Measurements from ENCODE around the gene BIN1. TPM values are rescaled to one million over a fixed set of nuclear protein-coding genes. Genes with fewer than 3 reads are reported as not detected.

The BIN1 gene
- total and polyA plus RNA-seq, 8 donors = 13.3 to 21.3 (median 16.2) TPM

DNA sequence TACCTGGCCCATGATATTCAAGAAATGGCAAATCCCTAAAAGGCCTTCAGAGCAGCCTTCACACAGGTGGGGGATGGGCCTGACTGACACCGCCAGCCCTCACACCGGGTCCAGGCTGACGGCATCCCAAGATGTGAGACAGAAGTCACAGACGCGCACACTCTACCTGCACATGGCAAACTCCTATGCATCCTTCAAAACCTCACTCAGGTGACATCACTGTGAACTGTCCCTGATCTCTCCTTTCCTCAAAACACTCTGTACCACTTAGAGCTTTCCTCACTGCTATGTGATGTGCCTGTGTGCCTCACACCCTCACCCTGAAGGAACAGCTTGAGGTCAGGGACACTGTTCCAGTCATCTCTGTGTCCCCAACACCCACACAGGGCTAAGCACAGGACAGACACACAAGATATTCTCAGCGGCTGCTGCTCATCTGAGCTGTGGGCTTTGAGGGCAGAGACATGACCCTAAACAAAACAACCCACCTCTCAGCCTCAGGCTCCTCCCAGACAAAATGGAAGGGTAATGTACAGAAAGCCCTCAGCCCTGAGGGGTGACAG lies 27.5 kb downstream of the BIN1 start:
- intact Hi-C loops (cut with DNase I) = no loop called here
- no peak for TF ChIP-seq CTCF (IDR thresholded peaks at IDR 0.05)
- ATAC-seq (no peak), DNase-seq (no peak), FAIRE-seq (no peak)
- Histone ChIP-seq H3K27me3 (no peaks in the 10 kb centered on the region), H3K27ac (no peak overlapping the region), H3K4me3 (no peak overlapping the region), H3K9me3 (no peaks in the 10 kb centered on the region), H3K36me3 (no peaks in the 10 kb centered on the region), H3K4me1 (no peaks in the 10 kb centered on the region)
- WGBS, 2 donors = 89 to 93% methylated on average over 6 of the region's 6 CpGs

DNA sequence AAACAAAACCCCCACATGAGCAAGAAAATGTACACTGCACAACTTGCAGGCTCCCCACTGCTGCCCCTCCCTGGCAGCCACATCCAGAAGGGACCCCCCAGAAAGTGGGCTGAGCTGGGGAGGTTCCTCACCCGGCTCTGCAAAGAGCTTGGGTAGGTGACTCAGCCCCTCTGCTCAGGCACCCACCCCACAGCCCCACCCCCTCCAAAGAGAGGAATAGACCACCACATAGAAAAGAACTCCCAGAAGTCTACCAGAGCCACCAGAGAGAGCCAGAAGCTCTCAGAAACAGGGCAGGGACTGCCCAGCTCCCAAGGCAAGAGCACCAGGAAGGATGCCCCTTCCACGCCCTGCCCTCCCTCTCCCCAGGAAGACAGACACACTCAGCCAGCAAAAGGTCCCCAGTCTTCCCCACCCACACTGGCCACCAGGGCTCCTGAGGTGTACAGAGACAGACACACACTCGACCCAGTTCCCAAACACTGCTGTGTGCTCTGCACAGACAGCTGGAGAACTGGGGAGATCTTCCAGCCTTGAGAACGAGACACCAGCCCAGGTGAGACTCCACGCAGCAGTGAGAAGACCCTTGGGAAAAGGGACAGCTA lies 28.2 kb downstream of the BIN1 start:
- Histone ChIP-seq H3K9me3 (no peaks in the 10 kb centered on the region), H3K27ac (no peak overlapping the region), H3K27me3 (no peaks in the 10 kb centered on the region), H3K4me3 (no peak overlapping the region), H3K4me1 (no peaks in the 10 kb centered on the region), H3K36me3 (no peaks in the 10 kb centered on the region)
- no peak for TF ChIP-seq CTCF (IDR thresholded peaks at IDR 0.05)
- FAIRE-seq = no peak
- WGBS, 2 donors = 75 to 84% methylated on average over 5 of the region's 5 CpGs
- ATAC-seq = no peak
- no peak for DNase-seq
- intact Hi-C loops (cut with DNase I) = no loop called here

GRCh38 chr2:127078028-127078427 lies 28.9 kb downstream of the BIN1 start:
- no peak for DNase-seq
- H3K9me3 ChIP-seq = no peaks in the 10 kb centered on the region
- TF ChIP-seq CTCF (IDR thresholded peaks at IDR 0.05) = no peak
- intact Hi-C loops (cut with DNase I) = no loop called here
- H3K4me3 ChIP-seq = no peak overlapping the region
- 76 to 81% methylated on average over 4 to 5 of the region's 5 CpGs for WGBS, 2 donors
- no peaks in the 10 kb centered on the region for H3K36me3 ChIP-seq
- no peak for ATAC-seq
- H3K27me3 ChIP-seq = no peaks in the 10 kb centered on the region
- H3K4me1 ChIP-seq = no peaks in the 10 kb centered on the region
- no peak for FAIRE-seq
- no peak overlapping the region for H3K27ac ChIP-seq

DNA sequence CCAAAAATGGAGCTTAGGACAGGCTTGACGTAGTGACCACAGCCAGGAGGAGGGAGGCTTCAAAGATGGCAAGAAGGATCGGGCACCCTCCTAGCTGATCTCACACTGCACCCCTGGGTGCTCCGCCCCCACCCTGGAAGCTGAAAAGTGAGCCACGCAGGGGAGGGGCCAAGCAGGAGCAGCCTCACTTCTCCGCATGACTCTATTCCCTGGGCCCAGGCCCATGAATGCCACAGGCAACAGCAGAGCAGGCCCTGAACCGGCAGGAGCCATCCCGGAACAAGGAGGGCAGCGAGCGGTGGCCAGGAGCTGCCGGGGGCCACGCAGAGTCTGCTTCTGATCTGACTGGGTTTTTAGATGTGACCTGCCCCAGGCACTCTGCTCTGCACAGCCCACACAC lies 30.0 kb downstream of the BIN1 start:
- no peak for DNase-seq
- no peak for TF ChIP-seq CTCF (IDR thresholded peaks at IDR 0.05)
- no peaks in the 10 kb centered on the region for H3K4me1 ChIP-seq
- no peak for ATAC-seq
- WGBS, 2 donors = 93 to 97% methylated on average over 11 of the region's 11 CpGs
- no peak overlapping the region for H3K27ac ChIP-seq
- no peak overlapping the region for H3K4me3 ChIP-seq
- no peaks in the 10 kb centered on the region for H3K36me3 ChIP-seq
- H3K9me3 ChIP-seq = no peaks in the 10 kb centered on the region
- intact Hi-C loops (cut with DNase I) = no loop called here
- no peak for FAIRE-seq
- no peaks in the 10 kb centered on the region for H3K27me3 ChIP-seq

GRCh38 chr2:127076290-127076689 lies 30.7 kb downstream of the BIN1 start:
- DNase-seq (no peak), FAIRE-seq (no peak), ATAC-seq (no peak)
- Histone ChIP-seq H3K36me3 (no peaks in the 10 kb centered on the region), H3K4me3 (no peak overlapping the region), H3K4me1 (no peaks in the 10 kb centered on the region), H3K27me3 (no peaks in the 10 kb centered on the region), H3K27ac (no peak overlapping the region), H3K9me3 (no peaks in the 10 kb centered on the region)
- no peak for TF ChIP-seq CTCF (IDR thresholded peaks at IDR 0.05)
- 94 to 97% methylated on average over 5 of the region's 5 CpGs for WGBS, 2 donors
- intact Hi-C loops (cut with DNase I) = no loop called here
